ENCODE data around the gene URB2. TPM values are rescaled to one million over a fixed set of nuclear protein-coding genes. Genes with fewer than 3 reads are reported as not detected.

Gene URB2
- total RNA-seq, 3 donors from 2014 or later (not counting 1 experiment from before 2014, with no cell fraction given) = 5.5 to 10.4 (median 9.8) TPM

GRCh38 chr1:229669333-229669732 is 43.3 kb downstream of the URB2 start:
- Histone ChIP-seq H3K27ac (ENCODE audit: low read length) (no peak overlapping the region), H3K4me3 (ENCODE audit: low read length) (no peak overlapping the region), H3K9me3 (ENCODE audit: control insufficient read depth, insufficient read depth, low read length) (no peaks in the 10 kb centered on the region), H3K27me3 (ENCODE audit: control insufficient read depth, insufficient read depth, low read length) (no peaks in the 10 kb centered on the region), H3K36me3 (ENCODE audit: control insufficient read depth, insufficient read depth, low read length) (no peaks in the 10 kb centered on the region), H3K4me1 (ENCODE audit: control insufficient read depth, insufficient read depth, low read length) (peaks cover 4% of the 10 kb centered on the region)
- no peak overlapping the region for H3K27ac Mint-ChIP-seq
- intact Hi-C loops (cut with micrococcal nuclease) = loop anchor here (10.0 kb wide), 1 partner anchor 415 kb away; no protein-coding TSS in a partner anchor
- H3K4me1 Mint-ChIP-seq = no peaks in the 10 kb centered on the region
- DNase-seq (no peak), ATAC-seq (no peak)
- H3K4me3 Mint-ChIP-seq = no peak overlapping the region
- TF ChIP-seq CTCF (IDR thresholded peaks at IDR 0.05) = no peak
- 91% methylated on average over 4 of the region's 4 CpGs for WGBS (ENCODE audit: insufficient coverage)
- no peaks in the 10 kb centered on the region for H3K27me3 Mint-ChIP-seq (ENCODE audit: low read depth in 2 of 2)
- no peaks in the 10 kb centered on the region for H3K9me3 Mint-ChIP-seq
- no peaks in the 10 kb centered on the region for H3K36me3 Mint-ChIP-seq

GRCh38 chr1:229671310-229671709 is 45.3 kb downstream of the URB2 start:
- no peaks in the 10 kb centered on the region for H3K36me3 Mint-ChIP-seq
- no peaks in the 10 kb centered on the region for H3K27me3 Mint-ChIP-seq (ENCODE audit: low read depth in 2 of 2)
- no peak overlapping the region for H3K4me3 ChIP-seq (ENCODE audit: low read length)
- H3K27ac Mint-ChIP-seq = no peak overlapping the region
- no peak for ATAC-seq
- WGBS (ENCODE audit: insufficient coverage) = 97% methylated on average over 3 of the region's 5 CpGs
- no peak for DNase-seq
- no peaks in the 10 kb centered on the region for H3K36me3 ChIP-seq (ENCODE audit: control insufficient read depth, insufficient read depth, low read length)
- H3K4me3 Mint-ChIP-seq = no peak overlapping the region
- TF ChIP-seq CTCF (IDR thresholded peaks at IDR 0.05) = no peak
- no peaks in the 10 kb centered on the region for H3K9me3 Mint-ChIP-seq
- no peaks in the 10 kb centered on the region for H3K4me1 Mint-ChIP-seq
- intact Hi-C loops (cut with micrococcal nuclease) = no loop called here
- no peak overlapping the region for H3K27ac ChIP-seq (ENCODE audit: low read length)
- no peaks in the 10 kb centered on the region for H3K27me3 ChIP-seq (ENCODE audit: control insufficient read depth, insufficient read depth, low read length)
- H3K4me1 ChIP-seq (ENCODE audit: control insufficient read depth, insufficient read depth, low read length) = no peaks in the 10 kb centered on the region
- no peaks in the 10 kb centered on the region for H3K9me3 ChIP-seq (ENCODE audit: control insufficient read depth, insufficient read depth, low read length)

- H3K4me1 Mint-ChIP-seq = no peaks in the 10 kb centered on the region
- Histone ChIP-seq H3K4me3 (ENCODE audit: low read length) (no peak overlapping the region), H3K27ac (ENCODE audit: low read length) (no peak overlapping the region), H3K4me1 (ENCODE audit: control insufficient read depth, insufficient read depth, low read length) (no peaks in the 10 kb centered on the region), H3K9me3 (ENCODE audit: control insufficient read depth, insufficient read depth, low read length) (no peaks in the 10 kb centered on the region), H3K27me3 (ENCODE audit: control insufficient read depth, insufficient read depth, low read length) (no peaks in the 10 kb centered on the region), H3K36me3 (ENCODE audit: control insufficient read depth, insufficient read depth, low read length) (no peaks in the 10 kb centered on the region)
- intact Hi-C loops (cut with micrococcal nuclease) = no loop called here
- DNase-seq (no peak), ATAC-seq (no peak)
- H3K27me3 Mint-ChIP-seq (ENCODE audit: low read depth in 2 of 2) = no peaks in the 10 kb centered on the region
- no peaks in the 10 kb centered on the region for H3K36me3 Mint-ChIP-seq
- H3K4me3 Mint-ChIP-seq = no peak overlapping the region
- no peak for TF ChIP-seq CTCF (IDR thresholded peaks at IDR 0.05)
- H3K9me3 Mint-ChIP-seq = no peaks in the 10 kb centered on the region
- WGBS (ENCODE audit: insufficient coverage) = 100% methylated on average over 1 of the region's 2 CpGs
- no peak overlapping the region for H3K27ac Mint-ChIP-seq
These were observed 46.2 kb downstream of the URB2 start for GRCh38 chr1:229672246-229672645.

- no peak overlapping the region for H3K27ac ChIP-seq (ENCODE audit: low read length)
- no peaks in the 10 kb centered on the region for H3K27me3 ChIP-seq (ENCODE audit: control insufficient read depth, insufficient read depth, low read length)
- H3K36me3 ChIP-seq (ENCODE audit: control insufficient read depth, insufficient read depth, low read length) = no peaks in the 10 kb centered on the region
- Mint-ChIP-seq H3K27me3 (ENCODE audit: low read depth in 2 of 2) (no peaks in the 10 kb centered on the region), H3K27ac (no peak overlapping the region), H3K36me3 (no peaks in the 10 kb centered on the region), H3K4me3 (no peak overlapping the region), H3K4me1 (no peaks in the 10 kb centered on the region), H3K9me3 (no peaks in the 10 kb centered on the region)
- 51% methylated on average over 4 of the region's 5 CpGs for WGBS (ENCODE audit: insufficient coverage)
- no peak for TF ChIP-seq CTCF (IDR thresholded peaks at IDR 0.05)
- H3K9me3 ChIP-seq (ENCODE audit: control insufficient read depth, insufficient read depth, low read length) = no peaks in the 10 kb centered on the region
- DNase-seq (peak in 1 of 2 donors; percentile 23), ATAC-seq (no peak)
- H3K4me1 ChIP-seq (ENCODE audit: control insufficient read depth, insufficient read depth, low read length) = no peaks in the 10 kb centered on the region
- intact Hi-C loops (cut with micrococcal nuclease) = no loop called here
- no peak overlapping the region for H3K4me3 ChIP-seq (ENCODE audit: low read length)
These were observed 48.0 kb downstream of the URB2 start for GRCh38 chr1:229674042-229674441.

All from natural killer cell (primary cell).